Hepatocyte (in vitro differentiated cells): ENCODE measurements around the gene CDK3. TPM values are rescaled to one million over a fixed set of nuclear protein-coding genes. Genes with fewer than 3 reads are reported as not detected.

Experiments
- DNase-seq: peaks from one replicate; pipeline ENCODE4 v3.0.0-alpha.2; 2016; ENCODE audit warnings: low spot score
- H2AFZ ChIP-seq: fragments of 200-600 bp; sonication (generic); 2 replicates; pipeline ENCODE4 v1.6.0; 2016; ENCODE audit warnings: antibody characterized with exemption, mild to moderate bottlenecking
- H3K27ac ChIP-seq: fragments of 200-600 bp; sonication (generic); 2 replicates; pipeline ENCODE4 v1.5.1; 2016; ENCODE audit warnings: mild to moderate bottlenecking
- H3K27me3 ChIP-seq: fragments of 200-600 bp; sonication (generic); 2 replicates; pipeline ENCODE4 v1.6.1; 2016
- H3K36me3 ChIP-seq: fragments of 200-600 bp; sonication (generic); replicated peaks from 2 replicates; pipeline ENCODE4 v1.5.1; 2016; ENCODE audit warnings: low read depth; ENCODE audit not compliant: insufficient read depth
- H3K4me1 ChIP-seq: fragments of 200-600 bp; sonication (generic); 2 replicates; pipeline ENCODE4 v1.5.1; 2016; ENCODE audit warnings: mild to moderate bottlenecking, moderate library complexity; ENCODE audit not compliant: insufficient read depth
- H3K4me2 ChIP-seq: fragments of 200-600 bp; sonication (generic); 2 replicates; pipeline ENCODE4 v1.6.0; 2016
- H3K4me3 ChIP-seq: fragments of 200-600 bp; sonication (generic); 2 replicates; pipeline ENCODE4 v1.5.1; 2016; ENCODE audit warnings: mild to moderate bottlenecking
- H3K79me2 ChIP-seq: fragments of 200-600 bp; sonication (generic); 2 replicates; pipeline ENCODE4 v1.6.0; 2017; ENCODE audit warnings: mild to moderate bottlenecking
- H3K9me2 ChIP-seq: fragments of 200-600 bp; sonication (generic); replicated peaks from 2 replicates; pipeline ENCODE4 v1.6.0; 2017; ENCODE audit warnings: mild to moderate bottlenecking; ENCODE audit not compliant: insufficient read depth
- H3K9me3 ChIP-seq: fragments of 200-600 bp; sonication (generic); 2 replicates; pipeline ENCODE4 v1.5.1; 2016; ENCODE audit warnings: low read depth, mild to moderate bottlenecking
- H4K20me1 ChIP-seq: fragments of 200-600 bp; sonication (generic); 2 replicates; pipeline ENCODE4 v1.6.0; 2016; ENCODE audit warnings: mild to moderate bottlenecking; ENCODE audit not compliant: insufficient read depth, poor library complexity, severe bottlenecking
- EZH2 ChIP-seq: fragments of 200-600 bp; sonication (generic); IDR thresholded peaks from 2 replicates; pipeline ENCODE4 v1.6.1; 2016; ENCODE audit warnings: antibody characterized with exemption, mild to moderate bottlenecking, borderline replicate concordance
- EZH2phosphoT487 ChIP-seq: fragments of 200-600 bp; sonication (generic); IDR thresholded peaks from one replicate; pipeline ENCODE4 v1.6.1; 2018; ENCODE audit warnings: antibody characterized with exemption, mild to moderate bottlenecking, low read depth, moderate library complexity; ENCODE audit not compliant: unreplicated experiment, severe bottlenecking
- WGBS: methylation state at CpG from one replicate; pipeline ENCODE4 v1.1.6; 2016; ENCODE audit warnings: low lambda C conversion rate; ENCODE audit errors: missing lambda C conversion rate; 5-methylcytosine and 5-hydroxymethylcytosine counted together
- polyA plus RNA-seq: library from polyadenylated mRNA; unstranded; fragments of >200 nt; fragmentation: Nextera tagmentation; extraction: Ambion mirVana; gene quantifications from 2 replicates; pipeline ENCODE4 v1.2.1, GENCODE V29; 2016
- total RNA-seq: library from RNA; depleted of rRNA; stranded (reverse); fragments of >200 nt; gene quantifications from 2 replicates; pipeline ENCODE4 v1.2.3, GENCODE V29; 2014
- TF ChIP-seq, protein P1 (sequence below): fragments of 200-600 bp; sonication (generic); IDR thresholded peaks from 2 replicates; pipeline ENCODE4 v1.5.1; 2016; ENCODE audit warnings: antibody characterized with exemption, mild to moderate bottlenecking; ENCODE audit not compliant: poor library complexity

Gene CDK3
- 0.88 and 7.8 TPM in 2 replicates for total RNA-seq
- polyA plus RNA-seq: 10.6 and 16.6 TPM in 2 replicates

DNA sequence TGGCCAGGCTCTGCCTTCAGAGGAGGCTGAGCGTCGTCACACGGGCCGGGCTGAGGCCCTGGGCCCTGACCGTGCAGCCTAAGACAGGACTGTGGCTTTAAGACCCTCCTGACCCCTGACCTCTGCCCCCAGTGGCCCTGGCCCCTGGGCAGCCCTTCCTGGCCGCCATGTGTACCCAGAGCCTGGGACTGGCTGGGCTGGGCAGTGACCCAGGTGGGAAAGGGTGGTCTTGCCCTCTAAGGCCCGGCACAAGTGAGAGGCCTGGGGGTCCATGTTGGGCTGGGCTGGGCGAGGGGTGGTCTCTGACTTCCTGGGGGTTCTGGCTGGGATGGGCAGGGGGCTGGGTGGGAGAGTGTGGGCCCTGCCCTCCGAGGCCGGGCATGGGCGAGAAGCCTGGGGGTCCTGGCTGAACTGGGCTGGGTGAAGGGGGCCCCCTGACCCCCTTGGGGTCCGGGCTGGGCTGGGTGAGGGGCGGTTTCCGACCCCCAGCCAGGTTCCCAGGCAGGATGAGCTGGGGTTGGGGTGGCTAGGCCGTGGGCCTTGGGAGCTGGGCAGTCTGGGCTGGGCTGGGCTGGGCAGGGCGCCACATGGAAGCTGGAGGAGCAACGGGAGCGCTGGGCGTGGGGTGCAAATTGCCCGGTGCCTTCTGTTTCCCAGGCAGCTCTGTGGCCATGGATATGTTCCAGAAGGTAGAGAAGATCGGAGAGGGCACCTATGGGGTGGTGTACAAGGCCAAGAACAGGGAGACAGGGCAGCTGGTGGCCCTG lies at the start of gene CDK3:
TSS of gene CDK3 (plus strand) at position 101 of the 767 bp plus-strand sequence. CDS start at position 672, 571 bp downstream.
- Histone ChIP-seq H3K27ac (no peak within 1 kb of the TSS), H3K79me2 (no peaks in the 10 kb centered on the region), H3K4me2 (no peak within 1 kb of the TSS), H3K4me3 (no peak within 1 kb of the TSS), H3K4me1 (peaks cover 31% of the 10 kb centered on the region), H3K9me3 (no peaks in the 10 kb centered on the region), H3K36me3 (no peaks in the 10 kb centered on the region), H3K27me3 (no peaks in the 10 kb centered on the region), H3K9me2 (no peaks in the 10 kb centered on the region), H2AFZ (no peak within 1 kb of the TSS), H4K20me1 (no peaks in the 10 kb centered on the region)
- TF ChIP-seq EZH2: no peak
- no peak for TF ChIP-seq EZH2phosphoT487
- TF ChIP-seq, protein P1, sequence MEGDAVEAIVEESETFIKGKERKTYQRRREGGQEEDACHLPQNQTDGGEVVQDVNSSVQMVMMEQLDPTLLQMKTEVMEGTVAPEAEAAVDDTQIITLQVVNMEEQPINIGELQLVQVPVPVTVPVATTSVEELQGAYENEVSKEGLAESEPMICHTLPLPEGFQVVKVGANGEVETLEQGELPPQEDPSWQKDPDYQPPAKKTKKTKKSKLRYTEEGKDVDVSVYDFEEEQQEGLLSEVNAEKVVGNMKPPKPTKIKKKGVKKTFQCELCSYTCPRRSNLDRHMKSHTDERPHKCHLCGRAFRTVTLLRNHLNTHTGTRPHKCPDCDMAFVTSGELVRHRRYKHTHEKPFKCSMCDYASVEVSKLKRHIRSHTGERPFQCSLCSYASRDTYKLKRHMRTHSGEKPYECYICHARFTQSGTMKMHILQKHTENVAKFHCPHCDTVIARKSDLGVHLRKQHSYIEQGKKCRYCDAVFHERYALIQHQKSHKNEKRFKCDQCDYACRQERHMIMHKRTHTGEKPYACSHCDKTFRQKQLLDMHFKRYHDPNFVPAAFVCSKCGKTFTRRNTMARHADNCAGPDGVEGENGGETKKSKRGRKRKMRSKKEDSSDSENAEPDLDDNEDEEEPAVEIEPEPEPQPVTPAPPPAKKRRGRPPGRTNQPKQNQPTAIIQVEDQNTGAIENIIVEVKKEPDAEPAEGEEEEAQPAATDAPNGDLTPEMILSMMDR: no peak
- WGBS: 97% methylated on average over 14 of the region's 21 CpGs
- no peak for DNase-seq

DNA sequence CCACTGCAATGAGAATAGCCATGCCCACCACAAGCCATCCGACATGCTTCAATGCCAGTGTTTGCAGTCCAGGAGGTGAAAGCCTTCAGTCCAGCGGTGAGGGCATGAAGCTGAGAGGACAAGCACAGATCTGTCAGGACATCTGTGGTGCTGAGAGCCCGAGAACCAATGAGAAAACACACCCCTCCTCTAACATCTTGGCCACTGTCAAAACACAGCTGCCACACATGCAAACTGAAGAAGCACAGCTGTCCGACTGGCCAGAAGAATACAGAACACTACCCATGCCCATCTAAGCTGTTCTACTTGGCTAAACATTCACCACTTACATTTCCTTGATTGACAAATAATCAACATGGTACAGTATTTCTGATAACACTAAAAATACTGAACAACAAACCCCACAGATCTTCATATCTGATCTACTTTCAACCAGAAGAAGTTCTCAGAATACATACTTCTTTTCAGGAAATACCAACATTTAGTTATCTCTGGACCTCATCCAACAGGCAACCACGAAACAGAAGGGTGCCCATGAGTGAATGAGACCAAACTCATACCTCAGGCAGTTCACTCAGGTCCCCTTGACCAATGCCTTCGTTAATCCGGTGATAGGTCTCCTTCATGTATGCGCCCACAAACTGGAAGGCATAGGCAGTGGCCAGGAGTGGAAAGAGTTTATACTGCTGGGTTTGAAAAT lies 49.6 kb upstream of the CDK3 start:
- WGBS: 97% methylated on average over 8 of the region's 8 CpGs
- Histone ChIP-seq H3K27me3 (no peaks in the 10 kb centered on the region), H3K9me2 (no peaks in the 10 kb centered on the region), H3K36me3 (peaks cover 12% of the 10 kb centered on the region), H3K4me1 (no peaks in the 10 kb centered on the region), H3K9me3 (no peaks in the 10 kb centered on the region), H3K27ac (no peak overlapping the region), H3K4me2 (no peak overlapping the region), H3K79me2 (peaks cover 8% of the 10 kb centered on the region), H4K20me1 (no peaks in the 10 kb centered on the region), H2AFZ (no peak overlapping the region), H3K4me3 (no peak overlapping the region)
- TF ChIP-seq, protein P1: no peak
- TF ChIP-seq EZH2phosphoT487 (no peak), EZH2 (no peak)
- DNase-seq: no peak

DNA sequence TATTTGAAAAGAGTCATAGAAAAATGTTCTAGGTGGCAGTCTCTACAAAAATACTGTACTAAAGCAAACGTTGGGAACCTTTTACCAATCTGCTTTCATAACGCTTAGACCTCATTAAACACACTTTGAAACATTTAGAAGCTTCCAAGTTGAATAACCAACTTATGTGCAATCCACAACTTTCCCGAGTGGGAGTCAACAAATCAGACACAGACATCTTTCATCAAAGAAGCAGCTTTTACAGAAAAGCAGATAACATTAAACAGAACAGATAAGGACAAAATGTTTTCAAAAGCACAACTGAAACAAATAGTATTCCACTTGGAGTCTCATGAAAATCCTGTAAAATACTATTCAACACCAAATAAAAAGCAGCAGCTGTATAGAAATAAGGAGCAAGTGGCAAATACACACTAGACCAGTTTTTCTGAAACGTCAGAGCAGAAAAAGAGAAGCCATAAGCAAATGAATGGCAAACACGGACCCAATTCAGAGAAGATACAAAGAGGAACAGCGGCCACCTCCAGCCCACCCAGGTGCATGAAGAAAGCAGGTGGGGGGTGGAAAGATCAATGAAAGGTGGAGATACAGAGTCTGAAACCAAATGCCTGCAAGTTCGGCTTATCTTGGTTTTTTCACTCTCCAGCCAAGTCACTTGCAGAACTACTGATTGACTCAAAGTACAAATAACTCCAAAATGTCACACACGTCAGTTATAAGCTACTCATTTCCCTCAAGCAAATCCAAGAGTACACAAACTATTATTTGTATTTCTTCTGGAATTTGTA lies 41.4 kb upstream of the CDK3 start:
- no peak overlapping the region for H2AFZ ChIP-seq
- H3K4me2 ChIP-seq: peak overlapping the region; percentile 68
- peaks cover 25% of the 10 kb centered on the region for H3K4me1 ChIP-seq
- H3K27ac ChIP-seq: peak overlapping the region; percentile 56
- 29% methylated on average over 8 of the region's 8 CpGs for WGBS
- peak; percentile 36 for DNase-seq
- no peaks in the 10 kb centered on the region for H3K27me3 ChIP-seq
- peaks cover 21% of the 10 kb centered on the region for H4K20me1 ChIP-seq
- no peak for TF ChIP-seq EZH2phosphoT487
- TF ChIP-seq, protein P1: no peak
- TF ChIP-seq EZH2: no peak
- no peak overlapping the region for H3K4me3 ChIP-seq
- H3K9me3 ChIP-seq: no peaks in the 10 kb centered on the region
- peaks cover 73% of the 10 kb centered on the region for H3K79me2 ChIP-seq
- no peaks in the 10 kb centered on the region for H3K9me2 ChIP-seq
- H3K36me3 ChIP-seq: no peaks in the 10 kb centered on the region
